ENCODE data around the gene MYLK. TPM values are rescaled to one million over a fixed set of nuclear protein-coding genes. Genes with fewer than 3 reads are reported as not detected.

Gene MYLK
- total RNA-seq, 1 donor from 2014 or later, result 56.7 TPM

DNA sequence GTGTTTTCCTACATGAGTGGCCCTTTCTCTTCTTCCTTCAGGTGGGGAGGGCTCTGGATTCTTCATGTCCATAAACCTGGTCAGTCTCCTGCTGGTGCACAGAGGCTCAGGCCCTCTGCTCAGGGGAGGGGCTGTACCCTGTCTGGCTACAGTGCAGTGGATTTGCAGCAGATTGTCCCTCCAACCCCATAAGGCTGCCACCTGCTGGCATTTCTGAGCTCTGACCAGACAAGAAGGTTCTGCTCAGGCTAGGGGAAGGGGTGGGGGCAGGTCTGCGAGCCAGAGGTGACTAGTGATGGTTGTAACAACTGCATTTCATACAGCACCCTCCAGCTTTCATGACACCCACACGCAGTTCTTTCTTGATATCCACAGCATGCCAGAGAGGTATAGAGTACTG lies 182.1 kb downstream of the MYLK start:
- peak; percentile 72 to 77 for DNase-seq (ENCODE audit: low read depth in 2 of 2)

DNA sequence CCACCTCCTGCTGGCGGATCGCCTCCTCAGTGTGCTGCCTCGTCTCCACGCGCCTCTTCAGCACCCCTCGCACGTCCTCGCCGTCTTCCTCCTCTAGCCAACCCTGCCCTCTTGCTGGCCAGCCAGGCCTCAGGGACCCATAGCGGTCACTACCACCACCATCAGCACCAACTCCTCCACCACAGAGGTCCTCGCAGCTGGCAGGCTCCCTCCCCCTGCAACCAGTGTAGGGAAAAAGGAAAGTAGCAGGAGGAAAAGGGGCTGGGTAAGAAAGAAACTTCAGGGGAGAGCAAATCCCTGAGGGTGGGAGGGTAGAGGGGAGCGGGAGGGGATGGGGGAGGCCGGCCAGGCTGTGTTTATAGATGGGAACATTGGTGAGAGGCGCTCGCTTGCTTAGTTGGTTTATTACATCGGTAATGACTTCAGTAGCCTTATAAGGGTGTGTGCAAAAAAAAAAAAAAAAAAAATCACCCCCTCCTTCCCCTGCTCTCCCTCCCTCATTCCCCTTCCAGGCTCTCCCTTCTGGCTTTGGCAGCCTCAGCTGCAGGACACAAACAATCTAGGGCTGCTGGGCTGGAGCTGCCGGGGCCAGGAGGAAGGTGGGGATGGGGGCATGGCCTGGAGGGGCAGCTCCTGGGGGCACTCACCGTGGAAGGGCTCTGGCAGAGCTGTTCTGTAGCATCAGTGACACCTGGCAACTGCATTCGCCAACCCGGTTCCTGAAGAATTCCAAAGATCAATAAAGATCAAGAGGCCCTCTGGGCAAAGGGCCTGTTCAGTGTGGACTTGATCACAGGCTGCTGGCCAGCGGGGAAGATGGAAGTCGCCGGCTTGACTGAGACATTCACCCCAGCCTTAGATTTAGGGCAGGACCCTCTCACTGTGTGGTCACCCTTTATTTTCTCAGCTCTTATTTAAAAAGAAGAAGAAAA lies 183.1 kb downstream of the MYLK start:
- DNase-seq (ENCODE audit: low read depth in 2 of 2), result no peak

DNA sequence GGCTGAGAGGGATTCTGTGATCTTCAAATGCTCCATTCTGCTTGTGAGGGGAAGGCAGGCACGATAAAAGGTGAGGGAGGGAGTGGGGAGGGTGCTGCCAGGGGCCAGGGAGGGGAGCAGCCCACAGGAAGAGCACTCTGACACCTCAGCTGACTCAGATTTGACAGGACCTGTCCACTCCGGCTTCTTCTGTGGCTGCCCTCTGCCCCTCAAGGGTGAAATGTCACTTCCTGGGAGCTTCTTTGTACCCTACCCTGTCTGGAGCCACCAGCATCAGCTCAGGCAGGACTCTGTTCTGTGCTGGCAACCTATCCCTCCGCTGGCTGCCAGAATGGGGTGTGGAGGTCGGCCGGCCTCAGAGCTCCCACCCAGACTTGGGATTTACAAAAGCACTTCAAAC lies 185.3 kb downstream of the MYLK start:
- DNase-seq (ENCODE audit: low read depth in 2 of 2), result no peak

DNA sequence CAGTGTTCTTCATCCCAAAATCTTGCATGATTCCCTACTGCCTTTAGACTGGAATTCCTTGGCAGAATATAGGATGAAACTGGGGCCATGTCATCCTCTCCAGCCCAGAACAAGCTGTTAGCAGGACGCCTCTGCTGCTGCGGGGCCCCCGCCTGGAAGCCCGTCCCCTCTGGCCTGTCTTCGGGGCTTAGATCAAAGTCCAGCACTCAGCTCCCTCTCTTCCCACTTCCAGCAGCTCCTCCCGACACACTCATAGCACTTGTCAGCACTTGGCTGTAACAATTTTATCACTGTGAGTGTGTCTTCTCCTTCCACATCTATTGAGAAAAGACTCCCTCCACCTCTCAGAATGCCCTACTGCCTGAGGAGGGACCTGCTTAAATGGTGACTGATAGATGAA lies 187.3 kb downstream of the MYLK start:
- DNase-seq (ENCODE audit: low read depth in 2 of 2), result no peak

DNA sequence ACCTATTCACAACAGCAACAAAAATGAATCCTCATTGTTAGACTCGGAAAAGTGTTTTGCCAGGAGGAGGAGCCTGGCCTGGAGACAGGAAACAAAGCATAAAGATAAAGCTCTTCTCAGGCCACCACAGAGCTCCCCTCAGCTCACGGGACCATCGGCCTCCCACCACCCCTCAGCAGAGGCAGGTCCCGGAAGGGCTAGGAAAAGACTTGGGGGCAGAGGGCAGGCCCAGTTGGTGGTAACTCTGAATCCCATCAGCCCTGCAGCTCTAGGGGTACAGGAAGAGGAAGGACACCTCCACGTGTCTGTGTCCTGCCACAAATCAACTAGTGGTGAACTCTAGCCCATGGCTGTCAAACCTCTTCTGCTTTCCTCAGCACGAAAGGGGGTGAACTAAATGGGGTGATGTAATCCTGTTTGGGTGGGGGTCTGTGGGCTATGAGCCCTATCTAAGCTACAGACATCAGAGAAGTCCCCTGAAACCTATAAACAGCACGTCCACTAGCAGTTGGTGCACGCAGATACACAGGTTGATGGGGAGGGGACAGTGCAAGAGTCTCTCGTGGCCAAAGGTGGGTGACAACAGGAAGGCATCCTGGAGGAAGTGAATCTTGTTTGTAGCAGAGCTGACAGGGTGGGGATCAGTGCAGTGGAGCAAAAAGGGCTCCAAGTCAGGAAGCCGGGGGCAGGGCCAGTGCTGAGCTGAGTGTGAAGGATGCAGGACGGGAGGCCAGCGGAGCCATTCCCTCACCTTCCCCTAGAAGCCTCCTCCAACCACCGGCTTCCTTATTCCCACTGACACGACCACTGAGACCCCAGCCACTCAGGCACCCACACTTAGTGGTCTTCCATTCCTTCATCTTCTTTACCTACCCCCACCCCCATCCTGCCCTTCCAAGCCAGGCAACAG lies 188.1 kb downstream of the MYLK start:
- peak; percentile 39 to 46 for DNase-seq (ENCODE audit: low read depth in 2 of 2)

DNA sequence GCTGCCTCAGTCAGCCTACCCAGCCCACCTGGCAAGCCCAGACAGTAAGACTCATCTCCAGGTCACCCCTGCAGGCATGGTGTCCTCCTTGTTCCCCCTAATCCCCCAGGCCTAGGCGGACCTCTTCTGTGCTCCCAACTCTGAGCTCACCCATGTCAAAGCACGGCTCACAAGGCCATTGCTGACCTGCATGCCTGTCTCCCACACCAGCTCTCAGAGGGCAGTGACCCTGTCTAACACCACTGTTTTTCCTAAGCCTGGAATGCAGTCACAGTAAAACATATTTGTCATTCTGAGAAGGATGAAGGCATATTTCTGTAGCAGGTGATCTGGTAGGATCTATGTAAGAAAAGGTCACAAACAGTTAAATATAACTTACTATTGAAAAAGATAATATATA lies 189.0 kb downstream of the MYLK start:
- peak; percentile 42 to 44 for DNase-seq (ENCODE audit: low read depth in 2 of 2)

DNA sequence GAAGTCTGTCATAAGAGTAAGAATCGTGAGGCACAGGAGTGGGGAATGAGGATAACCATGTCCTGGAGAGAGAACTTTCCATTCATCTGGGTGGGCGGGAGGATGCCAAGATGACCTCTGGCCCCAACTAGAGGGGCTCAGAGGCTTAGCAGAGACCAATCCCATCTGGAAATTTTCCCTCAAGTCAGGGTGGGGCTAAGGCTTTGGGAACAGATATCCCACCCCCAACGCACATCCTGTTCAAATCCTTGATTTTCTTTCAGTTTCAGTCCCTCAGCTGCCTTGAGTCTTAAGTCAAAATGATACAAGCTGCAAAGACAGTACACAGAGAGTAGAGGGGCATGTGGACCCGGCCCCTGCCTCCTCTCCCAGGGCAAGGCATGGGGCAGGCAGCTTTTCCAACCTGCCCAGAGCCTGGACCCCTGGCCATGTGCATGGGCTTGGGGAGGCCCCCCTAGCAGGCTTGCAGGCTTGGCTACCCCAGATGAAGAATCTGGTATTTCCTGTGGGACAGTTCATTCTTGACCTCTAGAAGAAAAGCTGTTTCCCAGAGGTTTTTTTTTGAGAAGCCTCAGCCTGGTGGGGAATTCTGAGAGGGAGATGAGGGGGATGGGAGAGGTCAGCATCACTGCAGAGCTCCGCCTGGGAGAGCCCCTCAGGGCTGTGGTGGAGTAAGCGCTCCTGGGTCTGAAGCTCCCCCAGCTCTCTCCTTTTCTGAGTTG lies 189.6 kb downstream of the MYLK start:
- peak in 1 of 2 donors; percentile 17 for DNase-seq (ENCODE audit: low read depth in 2 of 2)

DNA sequence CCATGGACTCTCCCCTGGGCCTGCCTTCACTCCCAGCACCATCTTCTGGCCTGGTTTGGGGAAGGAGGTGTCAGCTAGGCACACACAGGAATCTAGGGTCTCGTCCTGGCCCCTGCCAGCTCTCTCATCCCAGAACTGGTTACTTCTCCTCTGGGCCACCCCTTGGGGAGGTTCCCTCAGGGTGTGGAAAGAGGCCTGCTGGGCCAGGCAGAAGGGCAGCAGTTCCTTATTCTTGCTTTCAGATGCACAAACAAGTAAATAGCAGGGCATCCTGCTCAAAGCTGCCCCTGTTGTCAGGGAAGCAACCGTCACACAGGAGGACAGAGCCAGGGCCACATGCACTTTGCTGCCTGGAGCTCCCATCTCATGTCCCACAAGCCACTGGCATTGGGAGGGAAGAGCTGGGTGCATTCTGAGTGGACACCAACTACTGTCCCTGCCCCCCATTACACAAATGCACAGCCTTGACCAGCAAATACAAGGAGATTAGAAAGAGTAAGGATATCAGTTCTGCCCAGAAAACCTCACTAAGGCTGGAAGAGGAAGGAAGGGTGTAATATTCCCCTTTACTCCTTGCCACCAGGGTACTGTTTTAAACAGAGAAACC lies 190.4 kb downstream of the MYLK start:
- no peak for DNase-seq (ENCODE audit: low read depth in 2 of 2)

DNA sequence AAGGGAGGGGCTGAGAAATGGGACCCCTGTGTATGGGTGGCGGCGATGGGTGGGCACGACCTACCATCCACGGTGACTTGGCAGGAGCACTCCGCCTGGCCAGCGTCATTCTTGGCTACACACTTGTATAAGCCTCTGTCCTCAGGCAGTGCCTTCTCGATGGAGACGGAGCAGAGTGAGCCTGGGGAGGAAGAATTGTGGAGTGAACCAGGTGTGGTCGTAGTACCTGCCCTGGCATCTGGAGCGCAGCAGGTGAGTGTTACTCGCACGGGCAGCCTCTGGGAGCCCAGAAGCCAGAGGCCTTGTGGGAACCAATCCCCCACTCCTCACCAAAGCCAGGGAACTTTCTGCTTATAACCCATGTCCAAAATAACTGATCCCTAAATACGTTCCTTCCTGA lies 191.5 kb downstream of the MYLK start:
- DNase-seq (ENCODE audit: low read depth in 2 of 2), result no peak

DNA sequence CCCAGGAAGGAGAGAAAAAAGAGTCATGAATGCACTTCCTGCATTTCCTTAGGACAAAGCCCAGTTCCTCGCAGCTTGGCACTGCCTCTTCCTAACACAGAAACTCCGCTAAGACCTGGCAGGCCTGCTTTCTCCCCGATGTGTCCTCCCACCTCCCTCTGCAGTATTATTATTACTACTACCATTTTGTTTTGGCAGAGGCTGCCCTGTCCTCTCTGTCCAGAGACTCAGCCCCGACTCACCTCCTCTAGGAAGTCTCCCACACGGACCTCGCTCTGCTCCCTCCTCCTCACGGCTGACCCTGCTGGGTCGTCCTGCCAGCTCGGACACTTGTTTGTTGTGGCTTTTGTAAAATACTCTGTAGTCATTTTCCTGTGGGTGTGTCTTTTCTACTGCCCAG lies 192.1 kb downstream of the MYLK start:
- peak in 1 of 2 donors; percentile 60 for DNase-seq (ENCODE audit: low read depth in 2 of 2)

DNA sequence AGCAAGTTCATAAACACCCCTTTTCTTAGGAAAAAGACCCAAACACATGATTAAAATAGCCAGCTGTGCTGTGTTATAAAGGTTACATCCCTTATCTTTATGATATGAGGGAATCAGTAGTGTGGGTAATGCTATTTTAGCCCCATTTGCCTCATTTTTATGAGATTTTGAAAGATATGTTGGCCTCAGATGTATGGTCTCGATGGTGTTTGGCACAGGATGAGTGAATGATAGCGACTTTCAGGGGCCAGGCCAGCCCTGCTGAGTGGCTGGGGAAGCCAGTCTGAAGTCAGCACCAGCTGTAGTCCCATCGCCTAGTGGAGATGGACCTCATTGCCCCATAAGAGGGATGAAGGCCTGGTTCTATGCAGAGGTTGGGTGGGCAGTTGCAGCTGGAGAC lies 194.3 kb downstream of the MYLK start:
- DNase-seq (ENCODE audit: low read depth in 2 of 2), result no peak

DNA sequence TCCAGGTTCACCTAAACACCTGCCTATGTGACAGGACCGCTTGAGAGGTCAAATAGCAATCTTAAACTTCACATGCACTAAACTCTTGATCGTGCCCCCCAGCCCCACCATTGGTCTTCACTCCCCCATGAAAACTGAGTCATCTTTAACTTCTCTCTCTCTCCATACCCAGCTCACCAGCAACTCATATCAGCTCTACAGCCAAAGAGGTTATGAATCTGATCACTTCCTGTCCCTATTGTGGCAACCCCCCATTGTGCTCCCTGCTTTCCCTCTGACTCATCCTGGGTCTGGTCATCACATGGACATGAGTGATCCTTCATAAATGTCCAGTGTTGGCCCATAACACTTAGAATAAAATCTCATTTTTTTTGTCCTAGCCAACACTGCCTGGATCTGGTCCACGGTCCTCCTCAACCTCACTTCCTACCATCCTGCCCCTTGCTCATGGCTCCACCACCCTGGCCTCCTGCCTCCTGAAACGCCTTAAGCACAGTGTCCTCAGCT lies 195.8 kb downstream of the MYLK start:
- peak; percentile 85 to 95 for DNase-seq (ENCODE audit: low read depth in 2 of 2)

DNA sequence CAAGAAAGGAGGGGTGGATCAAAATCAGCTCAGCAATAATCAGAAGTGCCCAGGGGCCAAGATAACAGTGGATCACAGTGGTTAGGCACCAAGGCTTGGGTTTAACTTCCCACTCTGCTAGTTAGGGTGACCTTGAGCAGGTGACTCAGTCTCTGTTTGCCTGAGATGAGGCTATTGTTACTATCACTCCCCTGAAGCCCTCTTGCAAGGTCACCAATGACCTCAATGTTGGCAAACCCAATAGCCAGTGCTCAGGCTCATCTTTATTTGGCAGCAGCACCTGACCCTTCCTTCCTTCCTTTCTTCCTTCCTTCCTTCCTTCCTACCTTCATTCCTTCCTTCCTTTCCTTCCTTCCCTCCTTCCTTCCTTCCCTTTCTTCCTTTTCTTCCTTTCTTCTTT lies 196.8 kb downstream of the MYLK start:
- DNase-seq (ENCODE audit: low read depth in 2 of 2), result peak in 1 of 2 donors; percentile 35

DNA sequence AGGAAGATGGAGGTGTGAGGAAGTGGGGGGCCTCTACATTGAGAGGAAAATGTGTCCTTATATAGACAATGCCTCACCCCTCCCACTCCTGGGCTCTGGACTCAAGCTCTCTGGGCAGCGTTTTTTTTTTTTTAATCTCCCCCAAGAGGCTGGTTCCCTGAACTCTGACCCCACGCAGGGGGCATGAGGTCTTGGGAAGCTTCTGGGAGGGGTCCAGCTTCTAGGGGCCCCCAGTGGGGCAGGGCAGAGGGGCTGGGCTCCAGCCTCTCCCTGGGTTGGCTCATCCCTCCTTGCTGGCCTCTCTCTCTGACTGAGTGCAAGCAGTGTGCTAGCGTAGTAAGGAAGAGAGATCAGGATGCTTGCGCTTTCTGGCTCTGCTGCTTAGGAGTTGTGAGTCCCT lies 197.9 kb downstream of the MYLK start:
- DNase-seq (ENCODE audit: low read depth in 2 of 2), result no peak

DNA sequence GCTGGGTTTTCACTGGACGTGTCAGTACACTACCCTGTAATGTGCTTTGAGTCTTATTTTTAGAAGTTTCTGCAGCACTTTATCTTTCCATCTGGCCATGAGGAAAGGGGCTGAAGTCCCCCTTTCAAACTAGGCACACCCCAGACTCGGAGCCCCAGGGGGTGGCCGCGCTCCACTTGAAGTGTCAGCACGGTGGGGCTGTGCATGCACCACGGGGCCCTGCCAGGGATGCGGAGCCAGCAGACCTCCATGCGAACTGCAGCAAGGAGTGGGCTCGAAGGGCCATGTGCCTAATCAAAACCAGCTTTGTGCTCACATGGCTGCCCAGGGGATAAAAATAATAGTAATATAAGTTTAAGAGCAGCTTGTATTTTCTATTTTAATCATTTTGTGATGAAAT lies 198.4 kb downstream of the MYLK start:
- no peak for DNase-seq (ENCODE audit: low read depth in 2 of 2)

DNA sequence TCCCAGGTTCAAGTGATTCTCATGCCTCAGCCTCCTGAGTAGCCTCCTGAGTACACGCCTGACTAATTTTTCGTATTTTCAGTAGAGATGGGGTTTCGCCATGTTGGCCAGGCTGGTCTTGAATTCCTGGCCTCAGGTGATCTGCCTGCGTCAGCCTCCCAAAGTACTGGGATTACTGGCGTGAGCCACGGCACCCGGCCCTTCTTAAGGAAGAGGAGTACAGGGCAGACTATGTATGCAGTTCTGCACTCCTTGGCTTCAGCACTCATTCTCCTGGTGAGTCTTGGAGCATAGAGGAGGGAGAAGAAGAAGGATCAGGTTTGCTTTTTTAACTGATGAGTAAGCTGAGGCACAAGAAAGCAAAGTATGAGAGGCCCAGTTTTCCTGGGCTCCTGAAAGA lies 199.5 kb downstream of the MYLK start:
- no peak for DNase-seq (ENCODE audit: low read depth in 2 of 2)

DNA sequence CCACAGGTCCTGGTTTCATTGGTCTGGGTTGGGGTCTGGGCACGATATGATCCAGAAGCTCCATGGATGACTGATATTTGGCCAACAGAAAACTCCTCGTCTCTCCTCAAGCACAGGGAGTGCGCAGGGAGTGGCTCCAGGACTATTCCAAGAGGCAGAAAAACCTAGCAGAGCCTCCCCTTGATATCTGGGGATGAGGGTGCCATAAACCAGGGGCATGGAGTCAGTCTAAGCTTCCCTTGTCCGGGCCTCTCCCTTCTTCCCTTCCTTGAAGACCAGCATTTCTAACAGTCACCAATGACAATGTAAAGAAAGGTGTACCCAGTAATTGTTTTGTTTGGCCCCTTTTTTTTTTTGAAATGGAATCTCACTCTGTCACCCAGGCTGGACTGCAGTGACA lies 199.9 kb downstream of the MYLK start:
- DNase-seq (ENCODE audit: low read depth in 2 of 2), result no peak

DNA sequence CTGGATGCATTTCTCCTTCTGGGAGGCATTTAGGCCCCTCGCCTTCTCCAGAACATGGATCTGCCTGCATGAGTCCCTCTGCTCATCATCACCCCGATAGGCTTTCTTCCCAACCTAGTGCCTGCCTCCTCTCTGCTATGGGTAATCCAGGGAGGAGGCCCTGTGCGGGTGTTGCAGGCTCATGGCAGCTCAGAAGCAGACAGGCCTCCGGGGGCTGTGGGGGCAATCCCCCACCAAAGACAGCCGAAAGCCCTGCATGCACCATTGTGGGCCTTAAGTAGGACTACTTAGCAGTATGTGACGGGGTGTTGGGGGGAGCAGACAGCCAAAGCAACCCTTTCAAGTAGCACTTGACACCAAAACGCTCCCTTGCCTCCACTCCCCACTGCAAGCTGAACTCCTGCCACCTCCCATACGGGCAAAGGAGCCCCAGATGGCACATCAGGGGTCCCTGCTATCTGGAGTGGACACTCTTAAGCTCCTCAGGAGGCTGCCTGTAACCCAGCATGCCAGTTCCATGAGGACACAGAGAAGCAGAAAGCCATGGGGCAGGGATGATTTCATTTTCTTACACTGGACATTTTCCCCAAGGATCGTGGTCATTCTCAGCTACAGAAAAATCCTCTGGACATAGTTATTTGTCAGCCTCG lies 200.5 kb downstream of the MYLK start:
- DNase-seq (ENCODE audit: low read depth in 2 of 2), result no peak

DNA sequence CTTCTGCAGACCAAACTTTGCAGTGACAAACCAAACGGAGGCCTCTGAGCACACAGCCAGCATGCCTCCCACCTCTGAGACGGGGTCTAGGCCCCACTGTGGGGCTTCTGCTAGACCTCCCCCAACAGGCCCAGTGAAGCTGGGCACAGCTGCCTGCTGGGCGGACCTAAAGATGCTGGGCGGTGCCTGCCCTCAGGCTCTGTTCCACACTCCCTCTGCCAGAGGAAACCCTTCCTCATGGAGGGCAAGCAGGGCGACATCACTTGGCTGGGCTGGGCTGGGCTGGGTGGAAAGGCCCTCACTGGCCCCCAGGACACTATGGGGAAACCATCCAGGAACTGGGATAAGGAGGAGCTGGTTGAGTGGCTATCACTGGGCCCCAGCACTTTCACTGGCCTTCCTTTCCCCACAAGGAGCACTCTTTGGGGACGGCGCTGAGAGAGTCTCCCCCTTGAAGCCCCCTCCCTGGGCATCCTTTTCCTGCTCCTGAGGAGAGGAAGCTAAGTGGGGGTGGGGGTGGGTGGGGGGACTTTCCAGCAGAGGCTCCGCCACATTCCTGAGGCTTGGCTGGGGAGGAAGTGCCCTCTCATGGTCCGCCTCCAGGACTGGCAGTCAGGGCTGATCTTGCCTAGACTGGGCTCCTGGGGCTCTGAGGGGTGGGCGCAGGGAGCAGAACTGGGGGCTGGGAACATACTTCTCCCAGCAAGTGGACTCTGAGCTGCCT lies 201.2 kb downstream of the MYLK start:
- DNase-seq (ENCODE audit: low read depth in 2 of 2), result no peak

DNA sequence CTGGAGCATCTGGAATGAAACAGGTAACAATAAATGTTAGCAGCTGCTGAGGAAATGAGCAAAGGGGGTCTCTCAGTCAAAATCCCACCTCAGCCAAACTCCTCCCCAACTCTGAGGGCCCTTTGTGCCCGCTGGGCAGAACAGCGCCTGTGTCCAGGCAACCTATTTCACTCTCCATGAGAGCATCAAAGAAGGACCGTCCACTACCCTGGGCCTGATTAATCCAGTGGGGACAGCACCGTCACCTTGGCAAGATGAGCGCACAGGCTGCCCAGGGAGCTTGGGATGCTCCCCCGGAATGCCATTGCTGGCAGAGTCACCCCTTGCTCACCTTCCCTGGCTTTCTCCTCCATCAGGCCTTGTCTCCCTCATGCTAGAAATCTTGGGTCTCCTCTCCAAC lies 201.8 kb downstream of the MYLK start:
- no peak for DNase-seq (ENCODE audit: low read depth in 2 of 2)

Data from dermis microvascular lymphatic vessel endothelial cell (primary cell).